ENCODE results near the gene MAP4K2. TPM values are rescaled to one million over a fixed set of nuclear protein-coding genes. Genes with fewer than 3 reads are reported as not detected.

MAP4K2 gene
- total and polyA plus RNA-seq, 2 of the 8 experiments (the other 6 are each of a cell fraction or from before 2014, with no cell fraction given), result 20.1 to 20.7 TPM

DNA sequence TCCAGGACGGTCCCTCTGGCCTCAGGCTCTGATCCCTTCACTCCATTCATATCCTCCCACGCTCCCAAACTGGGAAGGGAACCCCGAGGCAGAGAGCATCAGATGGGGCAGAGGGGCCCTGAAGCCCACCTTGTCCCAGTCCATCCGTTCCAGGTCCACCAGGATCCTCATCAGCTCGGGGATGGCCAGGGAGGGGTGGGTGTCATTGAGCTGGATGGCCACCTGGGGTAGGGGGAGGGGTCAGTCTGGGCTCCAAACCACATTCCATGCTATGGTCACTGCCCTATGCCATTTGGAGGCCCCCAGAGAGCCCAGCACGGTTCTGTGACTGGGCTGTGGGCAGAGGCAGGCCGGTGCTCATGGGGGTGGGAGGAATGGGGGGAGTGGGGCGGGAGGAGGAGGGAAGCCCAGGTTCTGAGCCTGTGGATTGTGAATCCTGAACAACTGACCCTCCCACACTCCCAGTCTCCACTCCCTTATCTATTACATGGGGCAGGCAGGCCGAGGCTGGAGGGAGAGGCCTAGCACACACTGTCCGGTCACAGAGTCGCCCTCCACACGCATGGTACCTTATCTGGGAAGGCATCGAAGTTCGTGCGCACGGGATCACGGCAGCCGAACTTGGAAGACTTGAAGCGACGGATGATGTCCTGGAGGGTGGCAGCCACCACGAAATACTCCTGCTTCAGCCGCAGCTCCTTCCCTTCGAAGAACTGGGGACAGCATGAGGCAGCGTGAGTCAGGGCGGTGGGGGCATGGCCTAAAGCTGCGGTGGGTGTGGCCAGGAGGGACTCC is 48.7 kb downstream of the MAP4K2 start (continued):
- TF ChIP-seq, protein P1, sequence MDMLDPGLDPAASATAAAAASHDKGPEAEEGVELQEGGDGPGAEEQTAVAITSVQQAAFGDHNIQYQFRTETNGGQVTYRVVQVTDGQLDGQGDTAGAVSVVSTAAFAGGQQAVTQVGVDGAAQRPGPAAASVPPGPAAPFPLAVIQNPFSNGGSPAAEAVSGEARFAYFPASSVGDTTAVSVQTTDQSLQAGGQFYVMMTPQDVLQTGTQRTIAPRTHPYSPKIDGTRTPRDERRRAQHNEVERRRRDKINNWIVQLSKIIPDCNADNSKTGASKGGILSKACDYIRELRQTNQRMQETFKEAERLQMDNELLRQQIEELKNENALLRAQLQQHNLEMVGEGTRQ (IDR thresholded peaks at IDR 0.05; ENCODE audit: low read length), result no peak
- TF ChIP-seq, protein P2, sequence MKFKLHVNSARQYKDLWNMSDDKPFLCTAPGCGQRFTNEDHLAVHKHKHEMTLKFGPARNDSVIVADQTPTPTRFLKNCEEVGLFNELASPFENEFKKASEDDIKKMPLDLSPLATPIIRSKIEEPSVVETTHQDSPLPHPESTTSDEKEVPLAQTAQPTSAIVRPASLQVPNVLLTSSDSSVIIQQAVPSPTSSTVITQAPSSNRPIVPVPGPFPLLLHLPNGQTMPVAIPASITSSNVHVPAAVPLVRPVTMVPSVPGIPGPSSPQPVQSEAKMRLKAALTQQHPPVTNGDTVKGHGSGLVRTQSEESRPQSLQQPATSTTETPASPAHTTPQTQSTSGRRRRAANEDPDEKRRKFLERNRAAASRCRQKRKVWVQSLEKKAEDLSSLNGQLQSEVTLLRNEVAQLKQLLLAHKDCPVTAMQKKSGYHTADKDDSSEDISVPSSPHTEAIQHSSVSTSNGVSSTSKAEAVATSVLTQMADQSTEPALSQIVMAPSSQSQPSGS (IDR thresholded peaks at IDR 0.05; ENCODE audit: low read length), result no peak
- TF ChIP-seq PHF8 (conservative IDR thresholded peaks at IDR 0.05; ENCODE audit: low read depth, low read length) (no peak), TAF1 (IDR thresholded peaks at IDR 0.05; ENCODE audit: low read depth, low read length) (no peak)
- TF ChIP-seq, protein P3, sequence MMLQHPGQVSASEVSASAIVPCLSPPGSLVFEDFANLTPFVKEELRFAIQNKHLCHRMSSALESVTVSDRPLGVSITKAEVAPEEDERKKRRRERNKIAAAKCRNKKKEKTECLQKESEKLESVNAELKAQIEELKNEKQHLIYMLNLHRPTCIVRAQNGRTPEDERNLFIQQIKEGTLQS (IDR thresholded peaks at IDR 0.05; ENCODE audit: insufficient read depth, low read depth, low read length), result no peak

Data from H1 (cell line).